ENCODE results near the gene RAB7B. TPM values are rescaled to one million over a fixed set of nuclear protein-coding genes. Genes with fewer than 3 reads are reported as not detected.
A peak's percentile ranks its signal among the peaks of the same experiment; 100 is the strongest.

The RAB7B gene
- total and polyA plus RNA-seq, 7 experiments from 2014 or later, result 0.24 to 0.76 (median 0.35) TPM; not detected in 4

GRCh38 chr1:205933671-205934618, 69.2 kb downstream of the RAB7B start:
- intact Hi-C loops (cut with micrococcal nuclease), result no loop called here
- Mint-ChIP-seq H3K4me1 (peaks cover 0 to 1% (median 0%) of the 10 kb centered on the region in 7 donors), H3K36me3 (no peaks in the 10 kb centered on the region), H3K4me3 (no peak overlapping the region), H3K27ac (peak overlapping the region in 1 of 9 donors; percentile 28), H3K9me3 (no peaks in the 10 kb centered on the region), H3K27me3 (peaks cover 7 to 31% (median 24%) of the 10 kb centered on the region in 5 donors)
- H3K4me3 ChIP-seq (ENCODE audit: low read length), result no peak overlapping the region
- H3K27me3 ChIP-seq (ENCODE audit: control insufficient read depth in 2 of 2, insufficient read depth in 2 of 2, low read length in 2 of 2), result no peaks in the 10 kb centered on the region
- no peaks in the 10 kb centered on the region for H3K9me3 ChIP-seq (ENCODE audit: control insufficient read depth in 2 of 3, low read length in 3 of 3)
- no peak overlapping the region for H3K27ac ChIP-seq (ENCODE audit: low read depth, low read length)
- ATAC-seq, result peak; percentile 40
- no peak for DNase-seq
- CTCF ChIA-PET, result no interaction called here
- no peaks in the 10 kb centered on the region for H3K4me1 ChIP-seq (ENCODE audit: control insufficient read depth in 2 of 2, insufficient read depth in 2 of 2, low read length in 2 of 2)
- POLR2A ChIA-PET, result no interaction called here
- H3K36me3 ChIP-seq (ENCODE audit: control insufficient read depth in 2 of 3, insufficient read depth in 3 of 3, low read length in 3 of 3), result no peaks in the 10 kb centered on the region

- Mint-ChIP-seq H3K27me3 (peaks cover 7 to 20% (median 15%) of the 10 kb centered on the region in 5 donors), H3K9me3 (no peaks in the 10 kb centered on the region), H3K27ac (no peak overlapping the region), H3K4me3 (no peak overlapping the region), H3K36me3 (no peaks in the 10 kb centered on the region), H3K4me1 (peaks cover 0 to 1% (median 0%) of the 10 kb centered on the region in 7 donors)
- Histone ChIP-seq H3K9me3 (ENCODE audit: control insufficient read depth in 2 of 3, low read length in 3 of 3) (no peaks in the 10 kb centered on the region), H3K27ac (ENCODE audit: low read depth, low read length) (no peak overlapping the region), H3K4me3 (ENCODE audit: low read length) (no peak overlapping the region), H3K36me3 (ENCODE audit: control insufficient read depth in 2 of 3, insufficient read depth in 3 of 3, low read length in 3 of 3) (no peaks in the 10 kb centered on the region), H3K27me3 (ENCODE audit: control insufficient read depth in 2 of 2, insufficient read depth in 2 of 2, low read length in 2 of 2) (no peaks in the 10 kb centered on the region), H3K4me1 (ENCODE audit: control insufficient read depth in 2 of 2, insufficient read depth in 2 of 2, low read length in 2 of 2) (no peaks in the 10 kb centered on the region)
- CTCF ChIA-PET, result interaction anchor here (0.8 kb wide), 1 partner anchor 11 kb away, joined by 3 read pairs; no protein-coding TSS in a partner anchor
- intact Hi-C loops (cut with micrococcal nuclease), result no loop called here
- no peak for DNase-seq
- POLR2A ChIA-PET, result no interaction called here
- ATAC-seq, result no peak
Observed at GRCh38 chr1:205932776-205933175, 70.4 kb downstream of the RAB7B start.

DNA sequence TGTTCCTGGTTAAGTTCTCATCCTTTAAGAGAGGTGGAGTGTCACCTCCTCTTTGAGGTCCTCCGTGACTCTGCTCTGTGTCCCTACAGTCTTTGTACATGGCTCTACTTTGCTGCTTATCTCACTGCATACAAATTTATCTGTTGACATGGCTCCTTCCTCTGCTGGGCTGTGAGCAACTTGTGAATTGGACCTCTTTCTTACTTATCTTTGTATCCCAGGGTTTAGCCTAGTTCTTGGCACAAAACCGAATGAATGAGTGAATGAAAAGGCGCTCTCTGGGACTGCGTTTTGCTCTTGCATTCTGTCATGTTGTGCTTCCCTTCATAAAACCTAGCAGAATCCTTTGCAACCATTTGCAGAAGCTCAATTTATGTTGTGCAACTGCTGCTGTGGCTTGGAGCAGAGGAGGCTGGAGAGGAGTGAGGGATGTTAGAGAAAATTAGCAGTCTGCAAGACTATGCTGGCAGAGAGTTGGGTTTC, 72.4 kb downstream of the RAB7B start:
- POLR2A ChIA-PET, result no interaction called here
- ATAC-seq, result no peak
- no peaks in the 10 kb centered on the region for H3K4me1 ChIP-seq (ENCODE audit: control insufficient read depth in 2 of 2, insufficient read depth in 2 of 2, low read length in 2 of 2)
- CTCF ChIA-PET, result no interaction called here
- intact Hi-C loops (cut with micrococcal nuclease), result no loop called here
- no peak for DNase-seq
- Mint-ChIP-seq H3K27ac (no peak overlapping the region), H3K27me3 (peaks cover 0 to 12% (median 7%) of the 10 kb centered on the region in 5 donors), H3K4me1 (peaks cover 0 to 1% (median 0%) of the 10 kb centered on the region in 7 donors), H3K36me3 (no peaks in the 10 kb centered on the region), H3K4me3 (no peak overlapping the region), H3K9me3 (no peaks in the 10 kb centered on the region)
- H3K36me3 ChIP-seq (ENCODE audit: control insufficient read depth in 2 of 3, insufficient read depth in 3 of 3, low read length in 3 of 3), result no peaks in the 10 kb centered on the region
- no peaks in the 10 kb centered on the region for H3K27me3 ChIP-seq (ENCODE audit: control insufficient read depth in 2 of 2, insufficient read depth in 2 of 2, low read length in 2 of 2)
- no peak overlapping the region for H3K4me3 ChIP-seq (ENCODE audit: low read length)
- no peaks in the 10 kb centered on the region for H3K9me3 ChIP-seq (ENCODE audit: control insufficient read depth in 2 of 3, low read length in 3 of 3)
- H3K27ac ChIP-seq (ENCODE audit: low read depth, low read length), result no peak overlapping the region

GRCh38 chr1:205930195-205930577, 73.0 kb downstream of the RAB7B start:
- no peak for ATAC-seq
- POLR2A ChIA-PET, result no interaction called here
- H3K27me3 ChIP-seq (ENCODE audit: control insufficient read depth in 2 of 2, insufficient read depth in 2 of 2, low read length in 2 of 2), result no peaks in the 10 kb centered on the region
- CTCF ChIA-PET, result no interaction called here
- no peaks in the 10 kb centered on the region for H3K4me1 ChIP-seq (ENCODE audit: control insufficient read depth in 2 of 2, insufficient read depth in 2 of 2, low read length in 2 of 2)
- H3K4me3 Mint-ChIP-seq, result no peak overlapping the region
- peaks cover 0 to 1% (median 0%) of the 10 kb centered on the region in 7 donors for H3K4me1 Mint-ChIP-seq
- no peak overlapping the region for H3K27ac Mint-ChIP-seq
- H3K9me3 Mint-ChIP-seq, result no peaks in the 10 kb centered on the region
- no peaks in the 10 kb centered on the region for H3K36me3 Mint-ChIP-seq
- no peaks in the 10 kb centered on the region for H3K9me3 ChIP-seq (ENCODE audit: control insufficient read depth in 2 of 3, low read length in 3 of 3)
- H3K27ac ChIP-seq (ENCODE audit: low read depth, low read length), result no peak overlapping the region
- H3K27me3 Mint-ChIP-seq, result peaks cover 0 to 12% (median 7%) of the 10 kb centered on the region in 5 donors
- no peaks in the 10 kb centered on the region for H3K36me3 ChIP-seq (ENCODE audit: control insufficient read depth in 2 of 3, insufficient read depth in 3 of 3, low read length in 3 of 3)
- intact Hi-C loops (cut with micrococcal nuclease), result no loop called here
- no peak for DNase-seq
- H3K4me3 ChIP-seq (ENCODE audit: low read length), result no peak overlapping the region

DNA sequence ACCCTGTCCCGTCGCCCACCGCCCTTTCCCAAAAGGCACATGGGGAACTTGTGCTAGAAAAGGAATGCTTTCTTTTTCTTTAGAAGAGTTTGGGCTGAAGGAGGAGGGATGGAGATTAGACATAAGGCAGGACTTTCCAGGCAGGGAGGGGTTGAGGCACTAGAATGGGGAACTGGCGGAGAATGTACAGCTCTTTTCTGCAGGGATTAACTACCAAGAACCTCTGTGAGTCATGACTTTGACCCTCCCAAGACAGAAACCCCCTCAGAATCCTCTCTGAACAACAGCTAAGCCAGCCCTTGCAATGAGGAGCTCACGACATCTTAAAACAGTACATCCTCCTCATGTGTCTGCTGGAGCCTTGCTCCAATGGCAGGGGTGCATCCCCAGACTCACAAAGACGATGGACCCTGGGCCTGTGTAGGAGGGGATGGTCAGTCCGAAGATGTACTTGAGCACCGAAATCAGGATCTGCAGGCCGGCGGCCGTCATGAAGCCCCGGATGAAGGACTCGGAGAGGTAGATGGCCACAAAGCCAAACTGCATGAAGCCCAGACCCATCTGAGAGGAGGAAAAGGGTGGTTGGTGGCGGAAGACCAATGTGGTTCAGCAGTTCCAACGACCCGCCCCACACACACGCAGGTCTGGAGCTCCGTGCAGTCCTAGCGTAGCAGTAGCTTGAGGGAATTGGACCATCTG, 73.5 kb downstream of the RAB7B start:
- Histone ChIP-seq H3K27ac (ENCODE audit: low read depth, low read length) (no peak overlapping the region), H3K9me3 (ENCODE audit: control insufficient read depth in 2 of 3, low read length in 3 of 3) (no peaks in the 10 kb centered on the region), H3K4me1 (ENCODE audit: control insufficient read depth in 2 of 2, insufficient read depth in 2 of 2, low read length in 2 of 2) (no peaks in the 10 kb centered on the region), H3K4me3 (ENCODE audit: low read length) (no peak overlapping the region), H3K36me3 (ENCODE audit: control insufficient read depth in 2 of 3, insufficient read depth in 3 of 3, low read length in 3 of 3) (no peaks in the 10 kb centered on the region), H3K27me3 (ENCODE audit: control insufficient read depth in 2 of 2, insufficient read depth in 2 of 2, low read length in 2 of 2) (no peaks in the 10 kb centered on the region)
- DNase-seq (no peak), ATAC-seq (no peak)
- Mint-ChIP-seq H3K27me3 (peaks cover 0 to 13% (median 7%) of the 10 kb centered on the region in 5 donors), H3K4me1 (peaks cover 0 to 1% (median 0%) of the 10 kb centered on the region in 7 donors), H3K9me3 (no peaks in the 10 kb centered on the region), H3K36me3 (no peaks in the 10 kb centered on the region), H3K4me3 (no peak overlapping the region), H3K27ac (no peak overlapping the region)
- intact Hi-C loops (cut with micrococcal nuclease), result no loop called here
- CTCF ChIA-PET, result no interaction called here
- POLR2A ChIA-PET, result no interaction called here

GRCh38 chr1:205928317-205928716, 74.9 kb downstream of the RAB7B start:
- no peaks in the 10 kb centered on the region for H3K27me3 ChIP-seq (ENCODE audit: control insufficient read depth in 2 of 2, insufficient read depth in 2 of 2, low read length in 2 of 2)
- no peaks in the 10 kb centered on the region for H3K36me3 ChIP-seq (ENCODE audit: control insufficient read depth in 2 of 3, insufficient read depth in 3 of 3, low read length in 3 of 3)
- ATAC-seq, result no peak
- Mint-ChIP-seq H3K4me3 (no peak overlapping the region), H3K36me3 (no peaks in the 10 kb centered on the region), H3K27ac (no peak overlapping the region), H3K27me3 (peaks cover 0 to 9% (median 4%) of the 10 kb centered on the region in 5 donors), H3K9me3 (no peaks in the 10 kb centered on the region), H3K4me1 (no peaks in the 10 kb centered on the region)
- intact Hi-C loops (cut with micrococcal nuclease), result no loop called here
- ChIA-PET CTCF (no interaction called here), POLR2A (no interaction called here)
- no peak for DNase-seq
- no peaks in the 10 kb centered on the region for H3K4me1 ChIP-seq (ENCODE audit: control insufficient read depth in 2 of 2, insufficient read depth in 2 of 2, low read length in 2 of 2)
- H3K4me3 ChIP-seq (ENCODE audit: low read length), result no peak overlapping the region
- no peak overlapping the region for H3K27ac ChIP-seq (ENCODE audit: low read depth, low read length)
- no peaks in the 10 kb centered on the region for H3K9me3 ChIP-seq (ENCODE audit: control insufficient read depth in 2 of 3, low read length in 3 of 3)
